NCI-H2196 (cell line): ENCODE data around the gene STAM.
"Not testable (repeated sequence)": the region's sequence is repeated elsewhere in the genome, so short reads cannot be mapped to it uniquely, and the experiment has no call there.

ENCODE experiments used
- DNase-seq: peaks from one replicate; lab custom pipeline; 2025; ENCODE audit not compliant: unreplicated experiment; lab: John Stamatoyannopoulos, UW

STAM gene

DNA sequence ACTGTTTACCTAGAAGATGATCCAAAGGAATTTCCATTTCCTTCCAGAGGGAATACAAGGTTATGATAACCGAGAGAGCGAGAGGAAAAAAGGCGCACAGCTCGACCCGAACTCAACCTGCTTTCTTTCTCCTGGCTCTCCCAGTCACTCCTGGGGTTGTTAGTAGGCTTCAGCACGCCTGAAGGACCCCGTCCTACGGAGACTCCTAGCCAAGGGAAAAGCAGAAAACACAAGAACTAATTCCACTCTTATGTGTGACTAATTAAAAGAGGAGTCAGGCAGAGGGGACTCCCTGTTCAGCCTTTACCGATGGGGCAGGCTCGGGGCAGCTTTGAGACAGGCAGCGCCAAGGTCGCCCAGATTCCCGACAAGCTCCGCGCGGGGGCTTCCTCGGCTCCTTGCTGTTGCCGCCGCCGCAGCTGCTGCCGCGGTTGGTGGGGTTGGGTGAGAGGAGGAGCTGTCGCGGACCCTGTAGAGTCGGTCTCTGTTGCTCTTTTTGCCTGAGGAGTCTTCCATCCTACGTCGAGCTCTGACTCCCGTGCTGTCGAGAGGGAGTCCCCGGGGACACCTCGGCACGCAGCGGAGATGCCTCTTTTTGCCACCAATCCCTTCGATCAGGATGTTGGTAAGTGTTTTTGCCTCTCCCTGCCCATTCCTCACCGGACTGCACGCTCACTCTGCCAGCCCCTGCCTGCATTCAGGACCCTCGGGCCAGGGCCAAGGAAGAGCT lies at the start of gene STAM:
TSS of gene STAM (plus strand) at position 397 of the 730 bp plus-strand sequence. CDS start at position 586, 189 bp downstream.
- peak; percentile 71 for DNase-seq

DNA sequence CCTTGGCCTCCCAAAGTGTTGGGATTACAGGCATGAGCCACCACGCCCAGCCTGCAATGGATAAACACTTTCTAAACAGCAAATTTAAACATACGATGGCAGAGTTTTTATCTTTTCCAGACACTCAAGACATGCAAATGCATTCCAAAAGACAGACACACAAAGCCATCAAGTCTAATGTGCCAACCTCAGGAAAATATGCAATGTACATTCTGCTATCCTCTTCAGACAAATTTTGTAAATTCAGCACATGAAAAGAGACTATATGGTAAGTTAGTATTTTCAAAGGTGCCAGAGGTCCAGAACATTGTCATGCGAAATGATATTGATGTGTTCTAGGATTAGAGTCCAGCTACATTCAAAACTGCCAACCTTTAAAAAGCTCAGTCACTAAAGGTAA lies 46.6 kb upstream of the STAM start:
- DNase-seq: no peak

DNA sequence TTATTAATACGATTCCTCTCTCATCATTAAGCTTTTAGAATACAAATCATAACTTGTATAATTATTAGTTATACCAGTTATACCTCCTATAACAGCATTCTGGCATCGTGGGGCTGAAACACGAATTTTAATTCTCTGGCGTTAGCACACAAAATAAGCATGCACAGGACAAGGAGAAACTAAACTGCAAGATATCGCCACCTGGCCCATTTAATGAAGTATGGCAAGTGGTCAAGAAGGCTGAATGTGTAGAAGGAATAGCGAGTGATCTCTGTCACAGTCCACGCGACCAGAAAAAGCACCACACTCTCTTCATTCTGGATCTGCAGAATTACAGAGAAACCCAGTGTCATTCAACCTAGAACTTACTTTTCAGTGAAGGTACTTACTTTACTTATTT lies 44.9 kb upstream of the STAM start:
- no peak for DNase-seq

DNA sequence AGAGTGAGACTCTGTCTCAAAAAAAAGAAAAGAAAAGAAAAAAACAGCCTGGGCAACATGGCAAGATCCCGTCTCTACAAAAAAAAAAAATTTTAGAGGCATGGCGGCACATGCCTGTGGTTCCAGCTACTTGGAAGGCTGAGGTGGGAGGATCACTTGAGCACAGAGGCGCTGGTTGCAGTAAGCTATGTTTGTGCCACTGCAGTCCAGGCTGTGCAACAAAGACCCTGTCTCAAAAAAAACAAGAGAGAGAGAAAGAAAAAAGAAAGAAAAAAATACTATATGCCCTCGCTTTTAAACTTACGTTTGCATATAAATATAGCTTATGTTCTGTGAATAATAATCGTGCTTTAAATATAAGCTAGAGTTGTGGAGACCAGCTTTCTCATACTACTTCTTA lies 38.0 kb upstream of the STAM start:
- no peak for DNase-seq

DNA sequence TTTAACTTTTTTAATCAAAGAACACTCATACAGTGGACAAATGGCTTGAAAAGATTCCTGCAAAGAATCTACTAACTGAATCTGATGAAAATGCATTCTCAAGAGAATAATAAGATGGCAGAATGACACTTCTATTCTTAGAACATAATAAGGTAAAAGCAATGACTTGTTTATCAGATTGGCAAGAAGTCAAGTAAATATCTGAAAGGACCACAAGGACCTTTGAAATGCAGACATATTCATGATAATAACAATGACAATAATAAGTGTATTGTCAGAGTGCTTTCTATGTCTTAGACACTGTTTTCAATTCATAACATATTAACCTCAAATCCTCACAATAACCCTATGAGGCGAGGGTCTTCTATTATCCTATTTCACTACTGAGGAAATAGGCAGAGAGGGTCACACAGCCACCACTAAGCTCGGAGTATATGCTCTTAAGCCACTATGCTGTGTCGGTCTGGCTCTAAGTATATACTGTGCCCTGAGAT lies 37.4 kb upstream of the STAM start:
- no peak for DNase-seq

DNA sequence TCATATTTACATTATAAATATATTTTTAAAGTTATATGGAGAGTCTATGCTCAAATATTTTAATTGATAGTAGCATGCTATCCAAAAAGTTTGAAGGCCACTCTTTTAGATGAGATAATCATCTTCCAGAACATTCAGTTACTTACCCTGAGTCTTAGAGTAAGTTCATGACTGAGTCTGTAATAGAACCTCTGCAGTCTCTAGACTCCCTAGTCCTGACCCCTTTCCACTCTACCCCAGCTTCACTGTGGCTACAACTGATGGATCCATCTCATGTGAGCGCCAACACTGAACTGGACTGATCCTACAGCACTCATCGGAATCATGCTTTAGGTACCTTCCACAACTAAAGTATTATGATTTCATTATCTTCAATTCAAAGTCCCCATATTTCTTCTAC lies 36.9 kb upstream of the STAM start:
- DNase-seq: no peak

DNA sequence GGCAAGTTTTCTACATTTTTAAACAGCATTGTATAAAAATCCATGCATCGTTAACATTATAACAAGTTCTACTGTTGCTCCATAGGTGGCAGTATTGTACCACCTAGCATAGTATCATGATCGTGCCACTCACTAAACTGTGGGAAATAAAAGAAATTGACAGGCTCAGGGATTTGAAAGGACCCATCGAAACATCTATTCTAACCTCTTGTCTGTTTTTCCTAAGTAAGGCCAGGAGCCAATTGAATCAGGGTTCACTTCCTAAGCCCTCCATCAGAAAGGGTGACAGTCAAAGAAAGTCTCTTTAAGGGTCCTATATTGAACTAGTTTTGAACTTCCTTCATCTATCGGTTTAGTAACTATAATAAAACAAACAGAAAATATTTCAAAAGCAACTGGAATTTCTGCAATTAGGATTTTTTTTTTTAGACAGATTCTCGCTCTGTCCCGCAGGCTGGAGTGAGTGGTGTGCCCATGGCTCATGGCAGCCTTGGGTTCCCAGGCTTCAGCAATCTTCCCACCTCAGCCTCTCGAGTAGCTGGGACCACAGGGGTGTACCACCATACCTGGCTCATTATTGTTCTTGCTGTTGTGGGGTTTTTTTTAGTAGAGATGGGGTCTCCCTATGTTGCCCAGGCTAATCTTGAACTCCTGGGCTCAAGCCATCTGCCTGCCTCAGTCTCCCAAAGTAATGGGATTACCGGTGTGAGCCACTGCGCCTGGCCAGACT lies 36.2 kb upstream of the STAM start:
- peak; percentile 27 for DNase-seq

DNA sequence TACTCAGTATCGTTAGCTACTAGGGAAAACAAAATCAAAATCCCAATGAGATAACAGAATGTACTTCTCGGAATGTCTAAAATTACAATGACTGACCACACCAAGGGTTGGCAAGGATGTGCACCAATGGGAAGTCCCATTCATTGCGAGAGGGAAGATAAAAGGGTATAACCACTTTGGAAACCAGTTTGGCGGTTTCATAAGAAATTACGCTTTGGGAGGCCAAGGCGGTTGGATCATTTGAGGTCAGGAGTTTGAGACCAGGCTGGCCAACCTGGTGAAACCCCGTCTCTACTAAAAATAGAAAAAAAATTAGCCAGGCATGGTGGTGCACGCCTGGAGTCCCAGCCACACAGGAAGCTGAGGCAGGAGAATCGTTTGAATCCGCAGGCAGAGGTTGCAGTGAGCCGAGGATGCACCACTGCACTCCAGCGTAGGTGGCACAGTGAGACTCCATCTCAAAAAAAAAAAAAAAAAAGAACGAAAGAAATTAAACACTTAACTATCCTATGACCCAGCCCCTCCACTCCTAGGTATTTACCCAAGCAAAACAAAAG lies 34.4 kb upstream of the STAM start:
- DNase-seq: no peak

DNA sequence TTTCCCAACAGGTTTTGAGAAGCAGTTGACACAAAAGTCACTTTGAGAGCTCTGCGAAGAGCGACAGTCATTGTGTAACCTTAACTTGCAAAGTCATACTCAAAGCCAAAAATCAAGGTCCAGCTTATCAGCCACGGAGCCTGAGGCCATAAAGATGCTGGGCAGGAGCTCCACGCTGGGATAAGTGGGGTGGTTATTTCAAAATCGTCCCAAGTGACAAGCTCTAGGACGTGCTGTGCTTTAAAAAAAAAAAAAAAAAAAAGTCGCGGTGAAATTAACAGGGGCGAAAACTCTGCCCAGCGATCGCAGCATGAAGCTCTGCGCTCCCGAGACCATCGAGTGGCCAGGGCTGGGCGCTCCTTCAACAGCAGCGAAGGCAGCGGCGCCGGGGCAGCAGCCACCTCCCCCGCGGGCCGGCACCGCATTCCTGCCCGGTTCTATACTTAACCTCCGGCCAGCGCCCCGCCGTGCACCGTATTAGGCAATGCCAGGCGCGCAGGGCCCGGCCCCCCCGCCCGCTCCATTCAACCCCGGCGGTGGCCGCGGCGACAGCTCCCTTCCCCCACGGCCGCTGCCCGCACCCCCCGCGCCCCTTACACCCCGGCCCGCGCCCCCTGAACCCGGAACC lies 27.4 kb upstream of the STAM start:
- peak; percentile 6 for DNase-seq

DNA sequence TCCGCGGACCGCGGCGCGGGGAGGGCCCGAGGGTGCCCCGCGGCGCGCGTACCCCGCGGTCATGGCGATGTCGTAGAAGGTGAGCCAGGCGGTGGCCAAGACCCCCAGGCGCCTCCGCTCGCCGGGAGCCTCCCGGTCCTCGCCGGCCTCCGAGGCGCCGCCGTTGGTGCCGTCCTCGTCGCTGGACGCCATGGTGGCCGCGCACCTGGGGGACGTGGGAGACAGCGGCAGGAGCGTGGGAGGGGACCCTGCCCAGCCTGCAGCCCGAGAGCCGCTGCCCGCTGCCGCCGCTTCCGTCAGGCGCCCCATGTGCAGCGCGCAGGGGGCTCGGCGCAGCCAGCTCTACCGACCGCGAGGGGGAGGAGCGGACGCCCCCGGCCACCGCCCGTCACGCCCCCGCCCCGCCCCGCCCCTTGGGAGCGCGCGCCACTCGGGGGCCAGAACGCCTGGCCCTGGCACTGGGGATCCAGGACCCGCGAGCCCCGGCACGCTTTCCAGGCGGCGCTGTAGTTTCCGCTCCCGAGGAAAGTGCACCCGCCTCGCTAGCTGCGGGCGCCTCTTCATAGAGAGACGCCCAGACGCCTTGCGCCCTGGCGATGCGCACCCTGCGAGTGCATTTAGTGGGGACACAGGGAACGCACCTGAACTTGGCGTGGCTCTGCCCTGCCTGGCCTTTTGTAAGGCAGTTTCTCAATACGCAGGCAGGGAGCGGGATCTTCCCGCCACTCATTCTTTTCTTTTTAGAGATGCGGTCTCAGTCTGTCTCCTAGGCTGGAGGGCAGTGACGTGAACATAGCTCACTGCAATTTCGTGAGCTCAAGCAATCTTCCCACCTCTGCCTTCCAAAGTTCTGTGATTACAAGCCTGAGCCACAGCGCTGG lies 26.7 kb upstream of the STAM start, which contains the start of gene HACD1:
TSS of gene HACD1 (minus strand) at position 344 of the 881 bp plus-strand sequence. CDS start at position 309, 35 bp downstream.
- DNase-seq: peak; percentile 18

DNA sequence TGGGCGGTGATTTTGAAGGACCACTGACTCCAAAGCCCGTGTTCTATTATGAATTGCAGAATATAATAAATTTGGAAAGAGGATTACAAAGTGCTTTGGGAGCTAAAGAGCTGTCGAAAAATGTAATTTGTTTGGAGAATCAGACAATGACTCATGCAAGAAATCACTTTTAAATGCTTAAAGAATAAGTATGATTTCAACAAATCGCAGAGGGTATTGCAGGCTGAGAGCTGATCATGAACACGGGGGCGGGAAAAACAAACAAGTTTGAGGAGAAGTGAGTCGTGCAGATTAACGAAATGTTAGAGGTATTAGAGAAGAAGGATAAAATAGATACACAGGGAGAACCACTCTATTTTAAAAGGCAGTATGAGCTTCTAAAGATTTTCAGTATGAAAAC lies 21.9 kb upstream of the STAM start:
- DNase-seq: no peak

DNA sequence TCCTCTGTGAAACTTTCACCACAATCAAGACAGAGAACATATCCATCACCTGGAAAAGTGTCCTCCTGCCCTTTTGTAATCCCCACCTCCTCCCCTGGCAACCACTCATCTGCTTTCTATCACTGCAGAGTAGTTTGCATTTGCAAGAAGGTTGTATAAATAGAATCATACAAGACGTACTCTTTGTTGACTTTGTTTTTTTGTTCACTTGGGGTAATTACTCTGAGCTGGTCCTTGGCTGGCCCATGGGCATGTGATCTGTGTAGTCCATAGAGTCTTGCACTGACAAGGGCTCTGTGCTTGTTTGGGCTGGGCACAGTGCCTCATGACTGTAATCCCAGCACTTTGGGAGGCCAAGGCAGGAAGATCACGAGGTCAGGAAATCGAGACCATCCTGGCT lies 19.0 kb upstream of the STAM start:
- no peak for DNase-seq

DNA sequence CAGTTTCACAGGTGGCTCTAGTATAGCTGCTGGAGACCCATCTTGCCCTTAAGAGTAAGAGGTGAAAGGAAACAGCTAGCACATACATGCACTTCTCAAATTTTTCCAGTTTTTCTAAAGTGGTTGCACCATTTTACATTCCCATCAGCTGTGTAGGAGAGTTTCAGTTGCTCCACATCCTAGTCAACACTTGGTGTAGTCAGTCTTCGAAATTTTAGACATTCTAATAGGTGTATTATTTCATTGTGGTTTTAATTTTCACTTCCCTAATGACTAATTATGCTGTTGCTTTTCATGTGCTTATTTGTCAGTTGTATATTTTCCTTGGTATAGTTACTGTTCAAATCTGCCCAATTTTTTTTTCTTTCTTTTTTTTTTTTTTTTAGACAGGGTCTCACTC lies 17.3 kb upstream of the STAM start:
- DNase-seq: no peak

DNA sequence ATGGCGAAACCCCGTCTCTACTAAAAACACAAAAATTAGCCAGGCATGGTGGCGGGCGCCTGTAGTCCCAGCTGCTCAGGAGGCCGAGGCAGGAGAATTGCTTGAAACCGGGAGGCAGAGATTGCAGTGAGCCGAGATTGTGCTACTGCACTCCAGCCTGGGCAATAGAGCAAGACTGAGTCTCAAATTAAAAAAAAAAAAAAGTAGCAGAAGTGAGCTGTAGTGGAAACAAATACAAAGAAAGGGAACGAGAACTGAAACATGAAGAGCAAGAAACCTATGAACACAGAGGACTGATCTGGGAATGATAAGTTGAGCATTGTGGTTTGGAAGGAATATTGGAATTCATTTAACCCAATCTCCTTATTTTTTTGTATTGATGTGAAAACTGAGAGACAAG lies 11.4 kb upstream of the STAM start:
- not testable (repeated sequence) for DNase-seq

DNA sequence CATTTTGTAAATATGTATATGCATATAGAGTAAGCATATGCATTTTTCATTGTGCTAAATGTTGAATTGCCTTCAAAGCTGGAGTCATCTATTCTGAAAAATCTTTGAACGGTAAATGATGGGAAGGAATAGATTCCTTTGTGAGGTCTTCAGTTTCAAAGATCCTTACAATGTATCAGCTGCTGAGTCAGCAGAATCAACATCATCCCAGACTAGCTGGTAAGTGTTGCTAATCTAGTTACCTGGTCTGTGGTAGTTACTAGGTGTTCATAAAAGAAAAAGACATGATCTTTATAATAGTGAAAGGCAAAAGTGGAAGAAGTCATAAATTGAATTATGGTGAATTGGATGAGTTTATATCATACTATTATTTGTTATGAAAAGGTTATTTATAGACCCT lies 10.6 kb upstream of the STAM start:
- DNase-seq: no peak

DNA sequence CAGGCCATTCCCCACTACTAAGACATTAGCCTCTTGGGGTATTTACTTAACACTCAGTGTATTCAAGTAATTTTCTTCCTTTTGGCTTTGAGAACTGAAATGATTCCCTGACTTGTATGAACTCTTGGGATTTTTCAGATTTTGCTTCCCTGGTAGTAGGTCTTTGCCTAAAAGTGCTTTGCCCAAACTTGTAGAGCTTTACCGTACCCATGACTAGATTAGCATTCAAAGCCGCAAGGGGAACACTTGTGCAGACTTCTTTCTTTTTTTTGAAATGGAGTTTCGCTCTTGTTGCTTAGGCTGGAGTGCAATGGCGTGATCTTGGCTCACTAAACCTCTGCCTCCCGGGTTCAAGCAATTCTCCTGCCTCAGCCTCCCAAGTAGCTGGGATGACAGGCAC lies 6.1 kb upstream of the STAM start:
- no peak for DNase-seq

DNA sequence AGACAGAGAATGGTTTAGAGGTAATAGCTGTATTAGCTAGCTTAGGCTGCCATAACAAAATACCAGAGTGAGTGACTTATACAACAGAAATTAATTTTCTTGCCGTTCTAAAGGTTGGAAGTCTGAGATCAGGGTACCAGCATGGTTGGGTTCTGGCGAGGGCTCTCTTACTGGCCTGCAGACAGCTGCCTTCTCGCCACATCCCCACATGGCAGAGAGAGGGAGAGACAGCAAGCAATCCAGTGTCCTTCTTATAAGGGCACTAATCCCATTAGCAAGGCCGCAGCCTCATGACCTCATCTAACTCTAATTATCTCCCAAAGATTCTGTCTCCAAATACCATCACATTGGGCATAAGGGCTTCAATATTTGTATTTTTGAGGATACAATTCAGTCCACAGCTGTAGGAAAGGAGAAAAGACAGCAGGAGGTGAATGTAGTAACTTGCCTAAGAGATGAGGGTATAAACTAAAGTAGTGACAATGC lies 3.6 kb upstream of the STAM start:
- DNase-seq: no peak

DNA sequence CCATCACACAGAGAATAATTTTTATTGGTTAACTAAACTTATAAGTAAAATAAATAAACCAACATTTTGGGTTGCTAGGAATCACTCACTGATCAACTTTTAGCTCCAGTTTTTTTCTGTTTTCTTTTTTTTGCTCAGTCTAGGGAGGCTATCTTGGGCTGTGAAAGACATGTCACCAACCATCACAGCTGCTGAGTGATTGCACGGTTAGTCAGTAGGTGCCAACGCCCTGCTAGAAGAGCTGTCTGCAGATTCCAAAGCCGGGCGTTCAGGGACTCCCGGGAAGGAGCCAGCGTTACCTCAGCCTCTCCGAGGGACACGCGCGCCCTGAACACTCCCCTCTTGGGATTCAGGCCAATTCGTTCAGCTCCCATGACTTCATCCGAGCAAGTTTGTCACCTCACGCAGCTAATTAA lies 604 bp upstream of the STAM start:
- peak; percentile 58 for DNase-seq

DNA sequence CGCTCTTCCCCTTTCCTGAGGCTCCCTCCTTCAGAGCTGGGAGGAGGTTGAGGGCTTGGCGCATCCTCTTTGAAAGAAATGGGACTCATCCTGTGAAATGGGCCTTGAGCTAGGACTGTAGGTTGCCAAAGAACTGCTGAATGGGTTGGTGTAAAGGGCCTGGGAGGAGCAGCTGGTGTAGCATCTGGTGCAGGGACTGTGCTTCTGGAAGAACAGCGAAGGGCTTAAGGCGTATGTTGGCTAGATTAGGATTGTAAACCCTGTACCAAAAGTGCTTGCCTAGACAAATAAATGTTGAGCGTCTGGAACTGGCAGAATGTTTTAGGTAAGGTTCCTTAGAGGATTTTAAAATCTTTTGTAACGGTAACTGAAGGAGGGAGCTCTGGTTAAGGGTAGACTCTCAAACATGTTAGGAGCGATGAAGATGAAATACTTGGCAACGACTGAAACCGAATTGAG lies 563 bp downstream of the STAM start:
- DNase-seq: no peak

DNA sequence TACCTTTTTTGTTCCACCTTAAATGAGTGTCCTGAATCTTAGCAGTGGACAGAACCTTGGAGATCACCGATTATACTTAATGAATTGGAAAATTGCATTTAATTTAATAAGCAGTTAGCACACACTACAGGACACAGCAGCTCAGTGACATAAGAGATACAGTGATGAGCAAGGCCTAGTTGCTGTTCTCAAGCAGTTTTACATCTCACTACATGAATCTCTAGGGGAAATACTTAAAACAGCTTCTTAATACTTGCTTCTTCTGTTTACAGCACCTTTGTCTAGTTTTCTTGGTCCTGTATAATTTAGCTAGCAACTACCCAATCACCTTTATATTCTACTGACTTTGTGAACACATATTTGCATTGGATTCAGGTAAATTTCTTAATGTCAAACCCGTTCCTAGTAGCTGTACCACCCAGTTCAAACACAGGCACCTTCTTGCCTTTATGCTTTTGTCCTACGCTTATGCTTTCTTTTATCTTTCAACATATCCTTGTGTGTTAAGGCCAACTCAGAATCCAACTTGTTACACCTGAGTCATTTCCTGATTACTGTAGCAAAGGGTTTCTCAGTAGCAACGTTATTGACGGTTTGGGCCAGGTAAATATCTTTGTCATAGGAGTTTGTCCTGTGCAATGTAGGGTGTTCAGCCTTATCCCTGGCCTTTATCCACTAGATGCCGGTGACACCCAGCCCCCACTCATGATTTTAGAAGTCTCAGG lies 1.8 kb downstream of the STAM start:
- DNase-seq: no peak
